HCT116 (cell line): ENCODE data around the gene ZC2HC1C. TPM values are rescaled to one million over a fixed set of nuclear protein-coding genes. Genes with fewer than 3 reads are reported as not detected.

ENCODE experiments used
- ATAC-seq: fragments of 200-7000 bp; cut with Tn5 transposase; 2 replicates; pipeline ENCODE4 v1.9.1; 2020; ENCODE audit warnings: mild to moderate bottlenecking, moderate library complexity
- BruUV-seq: library from RNA; stranded (reverse); fragments of 400-500 nt; replicated peaks from 2 replicates; lab custom pipeline; 2021; lab: Mats Ljungman, UMichigan
- CTCF ChIA-PET: fragments of 300-600 bp; sonication (Branson Sonifier 250); formaldehyde crosslinking; loops from one replicate; lab custom pipeline; 2021; ENCODE audit warnings: antibody characterized with exemption; lab: Charles Lee
- POLR2A ChIA-PET: fragments of 300-600, 350-600 bp; sonication (Branson Sonifier 250); formaldehyde crosslinking; loops from one replicate; lab custom pipeline; 2021; ENCODE audit warnings: antibody characterized with exemption; lab: Charles Lee
- RAD21 ChIA-PET, 2 experiments: fragments of 300-600 bp; sonication (Branson Sonifier 250); formaldehyde crosslinking; loops; one replicate each; lab custom pipeline; 2023; ENCODE audit warnings: low total read pairs in 2 of 2; ENCODE audit not compliant: uncharacterized antibody in 2 of 2, unreplicated experiment in 2 of 2, low non-redundant PET in 1 of 2; lab: Charles Lee
- DNase-seq: peaks from one replicate; pipeline ENCODE4 v3.0.0-alpha.2; 2010; ENCODE audit warnings: low read depth, low spot score
- H2AFZ ChIP-seq: fragments of 200-600 bp; shearing (Covaris generic), sonication (generic); 2 replicates; pipeline ENCODE4 v1.6.1; 2017; ENCODE audit warnings: low read depth, mixed run types, mixed read lengths, antibody characterized with exemption, low read length; ENCODE audit not compliant: poor library complexity, severe bottlenecking
- H3K27ac ChIP-seq: 2 replicates; pipeline ENCODE4 v1.5.1; 2012; ENCODE audit warnings: low read depth, low read length
- H3K27me3 ChIP-seq: fragments of 200-600 bp; sonication (generic); 2 replicates; pipeline ENCODE4 v1.6.1; 2016; ENCODE audit warnings: mixed run types, low read length, mixed read lengths; ENCODE audit not compliant: insufficient read depth
- H3K36me3 ChIP-seq, 2 experiments: fragments of 200-500 bp in 1 of 2; fragments of 200-600 bp in 1 of 2; sonication (Bioruptor generic) in 1 of 2; sonication (generic) in 1 of 2; 2 replicates each; pipeline versions ENCODE4 v1.5.1 to v1.6.1; 2014 to 2016; ENCODE audit warnings: low read length in 2 of 2, inconsistent platforms in 1 of 2, mixed read lengths in 1 of 2, mixed run types in 1 of 2; ENCODE audit not compliant: insufficient read depth in 2 of 2, control insufficient read depth in 1 of 2
- H3K4me1 ChIP-seq, 2 experiments: fragments of 200-600 bp in 1 of 2; sonication (generic) in 1 of 2; 2 replicates each; pipeline versions ENCODE4 v1.5.1 to v1.6.1; 2012 to 2017; ENCODE audit warnings: low read length in 2 of 2, inconsistent platforms in 1 of 2, mild to moderate bottlenecking in 1 of 2, mixed read lengths in 1 of 2, mixed run types in 1 of 2, moderate library complexity in 1 of 2; ENCODE audit not compliant: insufficient read depth in 2 of 2, control insufficient read depth in 1 of 2
- H3K4me2 ChIP-seq: fragments of 200-600 bp; sonication (generic); 2 replicates; pipeline ENCODE4 v1.6.1; 2017; ENCODE audit warnings: mixed run types, low read length, mixed read lengths
- H3K4me3 ChIP-seq, 2 experiments: fragments of 200-600 bp in 1 of 2; sonication (generic) in 1 of 2; replicated peaks in 1 of 2; 2 replicates each; pipeline ENCODE4 v1.5.1; 2011 to 2016; ENCODE audit warnings: low read length in 2 of 2, control low read depth in 1 of 2, low read depth in 1 of 2, mild to moderate bottlenecking in 1 of 2, mixed read lengths in 1 of 2, mixed run types in 1 of 2
- H3K79me2 ChIP-seq: fragments of 200-600 bp; sonication (generic); 2 replicates; pipeline ENCODE4 v1.6.1; 2017; ENCODE audit warnings: mild to moderate bottlenecking, mixed run types, low read length, moderate library complexity, mixed read lengths; ENCODE audit not compliant: insufficient read depth
- H3K9ac ChIP-seq: fragments of 200-600 bp; sonication (generic); 2 replicates; pipeline ENCODE4 v1.6.1; 2016; ENCODE audit warnings: low read length, mixed read lengths
- H3K9me2 ChIP-seq: fragments of 200-600 bp; sonication (generic), shearing (Covaris generic); 2 replicates; pipeline ENCODE4 v1.6.1; 2017; ENCODE audit warnings: mixed run types, mild to moderate bottlenecking, moderate library complexity; ENCODE audit not compliant: insufficient read depth
- H3K9me3 ChIP-seq, 2 experiments: fragments of 200-500 bp in 1 of 2; fragments of 200-600 bp in 1 of 2; sonication (Bioruptor generic) in 1 of 2; sonication (generic) in 1 of 2; 2 replicates each; pipeline ENCODE4 v1.6.1; 2014 to 2017; ENCODE audit warnings: low read length in 2 of 2, mixed read lengths in 2 of 2, inconsistent platforms in 1 of 2, low read depth in 1 of 2, mild to moderate bottlenecking in 1 of 2, mixed run types in 1 of 2, moderate library complexity in 1 of 2; ENCODE audit not compliant: control insufficient read depth in 1 of 2, insufficient read depth in 1 of 2
- H4K20me1 ChIP-seq: fragments of 200-600 bp; sonication (generic), shearing (Covaris generic); 2 replicates; pipeline ENCODE4 v1.6.1; 2017; ENCODE audit warnings: mixed run types, mild to moderate bottlenecking, moderate library complexity; ENCODE audit not compliant: insufficient read depth
- CEBPB ChIP-seq: IDR thresholded peaks from 2 replicates; pipeline ENCODE4 v1.6.1; 2012; ENCODE audit warnings: low read depth
- CTCF ChIP-seq, 3 experiments: fragments of 200-600 bp in 1 of 3; sonication (generic) in 1 of 3; IDR thresholded peaks in 2 of 3; conservative IDR thresholded peaks in 1 of 3; 2 replicates each; pipeline ENCODE4 v1.5.1; 2012 to 2017; ENCODE audit warnings: low read depth in 2 of 3, low read length in 2 of 3, antibody characterized with exemption in 1 of 3, borderline replicate concordance in 1 of 3, control low read depth in 1 of 3, mild to moderate bottlenecking in 1 of 3, mixed read lengths in 1 of 3, mixed run types in 1 of 3, moderate library complexity in 1 of 3; ENCODE audit not compliant: insufficient read depth in 1 of 3
- EGR1 ChIP-seq: IDR thresholded peaks from 2 replicates; pipeline ENCODE4 v1.6.1; 2012; ENCODE audit warnings: low read depth
- ELF1 ChIP-seq: IDR thresholded peaks from 2 replicates; pipeline ENCODE4 v1.6.1; 2012; ENCODE audit warnings: low read depth, borderline replicate concordance
- EZH2 ChIP-seq: fragments of 200-600 bp; sonication (generic); IDR thresholded peaks from 2 replicates; pipeline ENCODE4 v1.6.1; 2017; ENCODE audit warnings: antibody characterized with exemption, mixed run types
- EZH2phosphoT487 ChIP-seq: fragments of 200-600 bp; IDR thresholded peaks from 2 replicates; pipeline ENCODE4 v1.6.1; 2018; ENCODE audit warnings: antibody characterized with exemption, borderline replicate concordance
- FOSL1 ChIP-seq: IDR thresholded peaks from 2 replicates; pipeline ENCODE4 v1.6.1; 2012; ENCODE audit warnings: low read depth
- POLR2A ChIP-seq: IDR thresholded peaks from 2 replicates; pipeline ENCODE4 v1.7.0; 2011; ENCODE audit warnings: borderline replicate concordance; ENCODE audit not compliant: insufficient read depth, insufficient read length; ENCODE audit errors: extremely low read depth
- POLR2AphosphoS5 ChIP-seq: IDR thresholded peaks from 2 replicates; pipeline ENCODE4 v1.6.1; 2011; ENCODE audit warnings: mild to moderate bottlenecking, low read depth, low read length, moderate library complexity
- REST ChIP-seq: IDR thresholded peaks from 2 replicates; pipeline ENCODE4 v1.6.1; 2012; ENCODE audit warnings: low read depth
- SIN3A ChIP-seq: IDR thresholded peaks from 2 replicates; pipeline ENCODE4 v1.6.1; 2012; ENCODE audit warnings: low read depth
- SRF ChIP-seq: IDR thresholded peaks from 2 replicates; pipeline ENCODE4 v1.6.1; 2012; ENCODE audit warnings: low read depth
- YY1 ChIP-seq: IDR thresholded peaks from 2 replicates; pipeline ENCODE4 v1.6.1; 2011; ENCODE audit warnings: low read length, low read depth, moderate library complexity, mild to moderate bottlenecking; ENCODE audit not compliant: insufficient replicate concordance; ENCODE audit errors: extremely low read depth
- ZBTB33 ChIP-seq: IDR thresholded peaks from 2 replicates; pipeline ENCODE4 v1.6.1; 2011; ENCODE audit warnings: mild to moderate bottlenecking, low read length, moderate library complexity; ENCODE audit not compliant: insufficient replicate concordance; ENCODE audit errors: extremely low read depth
- ZFX ChIP-seq: fragments of 450-650 bp; IDR thresholded peaks from 2 replicates; pipeline ENCODE4 v1.6.1; 2017
- ZNF274 ChIP-seq: fragments of 200-500 bp; sonication (Bioruptor generic); IDR thresholded peaks from 2 replicates; pipeline ENCODE4 v1.6.1; 2014; ENCODE audit warnings: mild to moderate bottlenecking, low read depth, low read length, inconsistent platforms
- intact Hi-C: fragments of 100-400 bp; cut with micrococcal nuclease; formaldehyde crosslinking; loops from 2 replicates; pipeline ENCODE4 v1.10.0; 2022
- total RNA-seq: library from RNA; stranded (reverse); gene quantifications from one replicate; pipeline ENCODE4 v1.2.1, GENCODE V29; 2021; ENCODE audit not compliant: unreplicated experiment
- TF ChIP-seq, protein P1 (sequence below): IDR thresholded peaks from 2 replicates; pipeline ENCODE4 v1.6.1; 2012
- TF ChIP-seq, protein P2 (sequence below): IDR thresholded peaks from 2 replicates; pipeline ENCODE4 v1.6.1; 2012

The ZC2HC1C gene
- total RNA-seq, 1 experiment from 2014 or later: 0.98 TPM

- TF ChIP-seq YY1: no peak
Observed at GRCh38 chr14:75070383-75070782, 942 bp downstream of the ZC2HC1C start (continued).

- H4K20me1 ChIP-seq: no peaks in the 10 kb centered on the region
- H3K4me3 ChIP-seq: no peak overlapping the region
- RAD21 ChIA-PET: no interaction called here
- no TSS peak for BruUV-seq
- TF ChIP-seq EZH2 (no peak), EZH2phosphoT487 (no peak), FOSL1 (no peak), YY1 (no peak), POLR2A (no peak), CEBPB (no peak), CTCF (IDR thresholded peaks at IDR 0.05 in 2 of 3, conservative IDR thresholded peaks at IDR 0.05 in 1 of 3; ENCODE audit: borderline replicate concordance in 1 of 3, insufficient read depth in 1 of 3, low read depth in 2 of 3, low read length in 2 of 3) (no peak), SIN3A (no peak), ELF1 (no peak), EGR1 (no peak), POLR2AphosphoS5 (no peak), ZBTB33 (no peak), SRF (no peak), REST (no peak), ZNF274 (no peak), ZFX (no peak)
- TF ChIP-seq, protein P1, sequence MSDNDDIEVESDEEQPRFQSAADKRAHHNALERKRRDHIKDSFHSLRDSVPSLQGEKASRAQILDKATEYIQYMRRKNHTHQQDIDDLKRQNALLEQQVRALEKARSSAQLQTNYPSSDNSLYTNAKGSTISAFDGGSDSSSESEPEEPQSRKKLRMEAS: no peak
- TF ChIP-seq, protein P2, sequence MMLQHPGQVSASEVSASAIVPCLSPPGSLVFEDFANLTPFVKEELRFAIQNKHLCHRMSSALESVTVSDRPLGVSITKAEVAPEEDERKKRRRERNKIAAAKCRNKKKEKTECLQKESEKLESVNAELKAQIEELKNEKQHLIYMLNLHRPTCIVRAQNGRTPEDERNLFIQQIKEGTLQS: no peak
- intact Hi-C loops: no loop called here
- H3K9ac ChIP-seq: no peak overlapping the region
- POLR2A ChIA-PET: interaction anchor here (1.1 kb wide), 1 partner anchor 75 kb away, joined by 3 read pairs; the partner anchor contains the start of gene EIF2B2
- H3K27me3 ChIP-seq: no peaks in the 10 kb centered on the region
- no peaks in the 10 kb centered on the region for H3K79me2 ChIP-seq
- H3K9me2 ChIP-seq: no peaks in the 10 kb centered on the region
- no peak overlapping the region for H3K27ac ChIP-seq
- no peaks in the 10 kb centered on the region for H3K9me3 ChIP-seq
- H3K4me2 ChIP-seq: no peak overlapping the region
- CTCF ChIA-PET: no interaction called here
- no peaks in the 10 kb centered on the region for H3K4me1 ChIP-seq
- no peak for DNase-seq
- no peak for ATAC-seq
- no peak overlapping the region for H2AFZ ChIP-seq
- no peaks in the 10 kb centered on the region for H3K36me3 ChIP-seq
Observed at GRCh38 chr14:75077794-75078193, 8.4 kb downstream of the ZC2HC1C start.
